Measurements from ENCODE around the gene SH3BP2.

Gene SH3BP2

DNA sequence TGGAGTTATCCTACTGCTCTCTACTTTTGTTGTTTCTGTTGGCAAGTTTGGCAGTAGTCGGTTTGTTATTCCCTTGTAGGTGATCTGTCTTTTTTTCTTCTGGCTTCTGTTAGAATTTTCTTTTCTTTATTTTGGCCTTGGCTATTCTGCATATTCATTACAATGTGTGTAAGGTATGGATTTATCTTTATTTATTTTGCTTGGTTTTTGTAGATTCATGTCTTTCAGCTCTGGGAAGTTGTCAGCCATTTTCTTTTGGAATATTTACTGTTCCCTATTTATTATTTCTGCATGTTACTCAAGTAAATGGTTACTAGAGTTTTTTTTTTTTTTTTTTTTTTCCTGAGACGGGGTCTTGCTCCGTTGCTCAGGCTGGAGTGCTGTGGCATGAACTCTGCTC, 63.4 kb downstream of the SH3BP2 start:
- DNase-seq (ENCODE audit: low read depth in 2 of 2) = no peak

- no peak for DNase-seq (ENCODE audit: low read depth in 2 of 2)
Observed at GRCh38 chr4:2857349-2857927, 64.6 kb downstream of the SH3BP2 start.

- DNase-seq (ENCODE audit: low read depth in 2 of 2) = no peak
Observed at GRCh38 chr4:2858451-2859217, 65.7 kb downstream of the SH3BP2 start.

GRCh38 chr4:2859514-2859913, 66.6 kb downstream of the SH3BP2 start:
- DNase-seq (ENCODE audit: low read depth in 2 of 2) = no peak

DNA sequence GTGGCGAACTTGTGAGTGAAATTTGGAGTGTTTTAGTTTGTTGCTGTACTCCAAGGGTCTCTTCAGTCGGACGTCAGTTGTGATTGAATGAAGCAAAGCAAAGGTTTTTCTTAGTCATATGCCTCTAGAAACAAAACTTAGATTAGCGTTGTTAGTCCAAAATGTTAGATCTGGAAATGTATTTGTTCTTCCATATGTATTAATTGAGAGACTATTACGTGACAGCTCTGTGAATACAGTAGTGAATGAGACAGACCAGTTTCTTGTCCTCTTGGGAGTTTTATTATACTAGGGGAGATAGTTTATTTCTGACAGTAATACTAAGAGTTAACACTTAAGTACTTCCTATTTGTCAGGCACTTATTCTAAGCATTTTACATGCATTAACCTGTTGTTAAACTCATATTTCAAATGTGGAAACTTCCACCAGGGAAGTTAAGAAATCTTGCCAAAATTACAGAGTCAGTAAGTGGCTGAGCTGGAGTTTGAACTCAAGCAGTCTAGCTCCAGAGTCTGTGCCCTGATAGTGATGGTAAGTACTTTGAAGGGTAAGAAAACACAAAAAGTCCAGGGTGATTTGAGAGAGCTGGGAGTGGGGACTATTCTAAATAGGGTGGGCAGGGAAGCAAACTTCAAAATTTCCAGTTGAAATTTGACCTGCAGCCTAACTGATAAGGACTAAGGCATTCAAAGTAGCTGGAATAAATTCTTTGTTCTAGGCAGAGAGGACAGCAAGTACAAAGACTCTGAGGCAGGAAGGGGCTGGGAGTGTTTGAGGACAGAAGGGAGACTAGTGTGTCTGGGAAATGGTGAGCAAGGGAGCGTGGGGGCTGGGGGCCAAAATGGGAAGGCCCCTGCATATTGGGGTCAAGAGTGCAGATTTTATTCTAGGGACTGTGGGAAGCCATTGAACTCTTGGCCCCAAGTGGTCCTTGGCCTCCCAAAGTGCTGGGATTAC, 67.8 kb downstream of the SH3BP2 start:
- DNase-seq (ENCODE audit: low read depth in 2 of 2) = no peak

DNA sequence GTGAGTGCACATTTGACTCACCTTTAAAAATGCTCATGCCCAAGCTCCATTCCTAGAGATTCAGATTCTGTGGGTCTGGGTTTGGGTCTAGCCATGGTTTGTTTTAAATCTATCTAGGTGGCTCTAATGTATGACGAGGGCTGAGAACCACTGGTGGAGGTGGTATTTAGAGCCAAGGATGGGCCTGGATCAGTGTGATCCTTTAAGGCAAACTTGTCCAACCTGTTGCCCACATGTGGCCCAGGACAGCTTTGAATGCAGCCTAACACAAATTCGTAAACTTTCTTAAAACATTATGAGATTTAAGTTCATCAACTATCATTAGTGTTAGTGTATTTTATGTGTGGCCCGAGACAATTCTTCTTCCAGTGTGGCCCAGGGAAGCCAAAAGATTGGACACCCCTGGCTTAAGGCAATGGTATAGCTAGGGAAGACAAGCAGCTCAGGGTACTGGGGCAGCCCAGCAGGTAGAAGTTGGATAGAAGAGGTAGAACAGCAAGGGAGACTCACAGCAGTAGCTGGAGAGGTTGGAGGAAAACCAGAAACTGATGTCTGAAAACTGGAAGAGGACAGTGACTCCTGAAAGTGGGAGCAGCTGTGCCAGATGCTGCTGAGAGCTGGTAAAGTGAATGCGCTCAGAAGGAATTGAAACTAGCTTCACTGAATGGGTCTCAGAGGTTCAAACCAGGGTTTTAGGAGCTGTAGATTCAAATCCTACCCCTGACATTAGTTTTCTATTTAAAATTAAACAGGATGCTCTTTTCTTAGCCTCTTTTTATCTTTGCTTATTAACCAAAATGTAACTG, 68.9 kb downstream of the SH3BP2 start:
- no peak for DNase-seq (ENCODE audit: low read depth in 2 of 2)

DNA sequence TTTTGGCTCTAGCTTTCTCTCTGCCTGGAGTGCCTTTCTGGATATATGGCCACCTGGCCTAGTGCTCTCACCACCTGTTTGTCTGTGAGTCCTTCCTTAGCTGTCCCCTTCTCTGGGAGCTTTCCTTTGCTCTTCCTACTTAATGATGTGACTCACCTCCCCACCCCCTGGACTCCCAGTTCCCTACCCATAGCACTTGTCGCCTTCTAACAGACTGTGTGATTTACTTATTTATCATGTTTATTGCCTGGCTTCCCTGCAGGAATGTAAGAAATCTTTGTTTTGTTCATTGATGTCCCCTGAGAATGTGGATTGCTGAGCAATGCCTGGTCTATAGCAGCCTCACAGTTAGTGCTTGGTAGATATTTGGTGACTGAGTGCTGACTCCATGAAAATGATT, 69.6 kb downstream of the SH3BP2 start:
- DNase-seq (ENCODE audit: low read depth in 2 of 2) = no peak

DNA sequence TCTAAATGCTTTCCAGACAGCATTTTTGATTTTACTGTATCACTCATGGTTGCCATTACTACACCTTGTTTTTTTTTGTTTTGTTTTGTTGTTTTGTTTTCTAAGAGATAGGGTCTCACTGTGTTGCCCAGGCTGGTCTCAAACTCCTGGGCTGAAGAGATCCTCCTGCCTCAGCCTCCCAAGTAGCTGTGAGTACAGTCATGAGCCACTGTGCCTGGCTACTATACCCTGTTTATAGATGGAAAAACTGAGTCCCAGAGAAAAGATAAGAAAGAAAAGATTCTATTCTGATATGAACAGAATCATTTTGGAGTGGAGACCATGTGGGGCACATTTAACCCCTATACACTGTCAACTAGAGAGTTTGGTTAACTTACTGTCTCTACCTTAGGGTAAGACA, 70.8 kb downstream of the SH3BP2 start:
- DNase-seq (ENCODE audit: low read depth in 2 of 2) = no peak

DNA sequence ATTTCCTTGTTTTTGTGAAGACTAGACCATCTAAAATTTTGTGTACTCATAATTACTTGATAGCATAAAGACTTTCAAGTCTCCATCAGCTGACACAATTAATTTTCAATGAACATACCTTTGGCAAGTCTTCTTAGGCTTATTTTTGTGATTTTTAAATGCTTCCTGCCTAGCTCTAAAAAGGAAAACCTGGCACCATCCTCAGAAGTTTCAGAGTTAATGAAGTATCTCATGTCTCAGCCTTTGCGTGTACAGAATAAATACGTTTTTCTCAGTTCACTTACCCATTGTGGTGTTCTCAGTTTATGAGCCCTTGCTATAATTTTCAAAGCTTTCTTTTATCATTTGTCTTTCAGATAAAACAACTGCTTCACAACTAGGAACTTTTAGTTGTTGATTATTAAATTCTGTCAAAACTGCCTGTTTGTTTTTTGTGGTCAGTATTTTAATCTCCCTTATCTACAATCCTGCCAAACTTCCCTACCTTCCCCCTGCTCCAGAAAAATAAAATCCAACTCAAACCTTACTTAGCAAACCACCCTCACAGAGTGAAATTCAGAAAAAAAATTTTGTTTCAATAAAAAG, 72.4 kb downstream of the SH3BP2 start:
- DNase-seq (ENCODE audit: low read depth in 2 of 2) = no peak

DNA sequence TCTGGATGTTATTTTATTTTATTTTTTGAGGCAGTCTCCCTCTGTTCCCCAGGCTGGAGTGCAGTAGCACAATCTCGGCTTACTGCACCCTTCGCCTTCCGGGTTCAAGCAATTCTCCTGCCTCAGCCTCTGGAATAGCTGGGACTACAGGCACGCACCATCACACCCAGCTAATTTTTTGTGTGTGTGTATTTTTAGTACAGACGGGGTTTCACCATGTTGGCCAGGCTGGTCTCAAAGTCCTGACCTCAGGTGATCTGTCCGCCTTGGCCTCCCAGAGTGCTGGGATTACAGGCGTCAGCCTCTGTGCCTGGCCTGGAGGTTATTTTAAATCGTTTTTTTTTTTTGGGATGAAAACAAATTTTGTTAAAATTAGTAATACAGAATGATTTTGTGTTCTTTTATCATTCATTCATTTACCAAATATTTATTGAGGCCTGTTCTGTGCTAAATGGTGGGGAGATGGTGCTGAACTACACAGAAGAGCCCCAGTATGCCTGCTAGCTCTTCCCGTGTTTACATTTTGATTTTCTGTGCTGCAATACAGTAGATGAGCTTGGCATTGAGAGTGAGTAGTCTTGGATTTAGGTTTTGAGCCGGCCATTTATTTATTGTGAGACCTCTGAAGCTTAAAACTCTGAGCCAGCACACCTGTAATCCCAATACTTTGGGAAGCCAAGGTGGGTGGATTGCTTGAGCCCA, 73.4 kb downstream of the SH3BP2 start:
- no peak for DNase-seq (ENCODE audit: low read depth in 2 of 2)

DNA sequence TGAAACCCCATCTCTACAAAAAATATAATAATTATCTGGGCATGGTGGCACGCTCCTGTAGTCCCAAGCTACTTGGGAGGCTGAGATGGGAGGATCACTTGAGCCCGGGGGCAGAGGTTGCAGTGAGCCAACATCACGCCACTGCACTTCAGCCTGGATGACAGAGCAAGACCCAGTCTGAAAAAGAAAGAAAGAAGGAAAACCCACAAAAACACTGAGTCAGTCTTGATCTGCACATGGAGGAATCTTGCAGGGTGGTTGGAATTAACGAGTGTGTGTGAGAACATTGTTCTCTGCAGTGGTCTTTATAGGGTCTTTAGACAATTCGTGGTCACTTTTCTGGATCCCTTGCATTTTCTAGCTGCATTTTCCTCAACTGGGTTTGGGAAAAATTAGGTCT, 74.0 kb downstream of the SH3BP2 start:
- DNase-seq (ENCODE audit: low read depth in 2 of 2) = no peak

- no peak for DNase-seq (ENCODE audit: low read depth in 2 of 2)
Observed at GRCh38 chr4:2867758-2868491, 75.0 kb downstream of the SH3BP2 start.

DNA sequence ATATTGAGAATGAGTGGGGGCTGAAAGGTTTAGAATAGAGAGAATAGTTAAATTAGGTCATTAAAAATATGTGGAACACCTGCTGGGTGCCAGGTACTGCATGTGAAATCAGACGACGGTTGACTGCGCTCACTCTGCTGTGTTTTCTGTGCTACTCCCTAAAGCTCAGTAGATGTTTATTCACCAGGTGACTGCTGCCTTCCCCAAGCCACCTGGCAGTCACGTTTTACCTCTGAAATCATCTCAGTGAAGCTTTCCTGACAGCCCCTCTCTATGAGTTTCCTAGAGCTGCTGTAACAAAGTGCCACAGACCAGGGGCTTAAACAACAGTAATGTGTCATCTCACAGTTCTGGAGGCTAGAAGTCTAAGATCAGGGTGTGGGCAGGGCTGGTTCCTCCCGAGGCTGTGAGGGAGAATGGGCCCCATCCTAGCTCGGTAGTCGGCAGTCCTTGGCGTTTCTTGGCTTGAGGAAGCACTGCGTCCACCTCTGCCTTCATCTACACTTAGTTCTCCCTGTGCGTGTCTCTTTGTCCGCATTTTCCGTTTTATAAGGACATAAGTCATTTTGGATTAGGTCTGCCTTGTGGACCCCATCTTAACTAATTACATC, 76.1 kb downstream of the SH3BP2 start:
- DNase-seq (ENCODE audit: low read depth in 2 of 2) = no peak

GRCh38 chr4:2869659-2870058, 76.8 kb downstream of the SH3BP2 start:
- DNase-seq (ENCODE audit: low read depth in 2 of 2) = no peak

DNA sequence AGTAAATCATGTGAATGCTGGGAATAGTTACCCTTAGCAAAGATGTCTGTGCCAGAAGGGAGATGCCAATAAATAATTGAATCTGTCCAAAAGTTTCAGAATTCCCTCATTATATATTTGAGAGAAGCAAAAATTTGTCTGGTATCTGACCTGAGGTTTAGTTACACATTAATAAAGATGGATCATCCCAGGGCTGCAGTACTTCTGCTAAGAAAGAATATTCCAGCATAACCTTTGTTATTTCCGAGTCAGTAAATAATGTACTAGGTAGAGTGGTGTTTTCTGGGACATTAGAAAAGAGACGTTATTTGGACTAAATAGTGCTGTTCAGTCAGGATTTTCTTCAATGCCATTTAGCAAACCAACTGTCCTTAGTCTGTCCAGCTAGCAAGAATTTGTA, 77.2 kb downstream of the SH3BP2 start:
- DNase-seq (ENCODE audit: low read depth in 2 of 2) = no peak

GRCh38 chr4:2871466-2871865, 78.6 kb downstream of the SH3BP2 start:
- DNase-seq (ENCODE audit: low read depth in 2 of 2) = no peak

- no peak for DNase-seq (ENCODE audit: low read depth in 2 of 2)
Observed at GRCh38 chr4:2871911-2872310, 79.0 kb downstream of the SH3BP2 start.

GRCh38 chr4:2873329-2873728, 80.4 kb downstream of the SH3BP2 start:
- no peak for DNase-seq (ENCODE audit: low read depth in 2 of 2)

DNA sequence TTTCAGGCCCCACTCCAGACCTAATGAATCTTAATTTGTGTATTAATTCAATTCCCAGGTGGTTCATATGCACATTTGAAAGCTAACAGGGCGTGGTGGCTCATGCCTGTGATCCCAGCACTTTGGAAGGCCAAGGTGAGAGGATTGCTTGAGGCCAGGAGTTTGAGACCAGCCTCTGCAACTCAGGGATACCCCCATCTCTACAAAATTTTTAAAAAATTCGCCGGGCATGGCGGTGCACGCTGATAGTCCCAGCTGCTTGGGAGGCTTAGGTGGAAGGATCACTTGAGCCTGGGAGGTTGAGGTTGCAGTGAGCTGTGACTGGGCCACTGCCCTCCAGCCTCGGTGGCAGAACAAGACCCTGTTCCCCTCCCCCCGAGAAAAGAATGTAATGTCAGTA, 82.0 kb downstream of the SH3BP2 start:
- DNase-seq (ENCODE audit: low read depth in 2 of 2) = no peak

DNA sequence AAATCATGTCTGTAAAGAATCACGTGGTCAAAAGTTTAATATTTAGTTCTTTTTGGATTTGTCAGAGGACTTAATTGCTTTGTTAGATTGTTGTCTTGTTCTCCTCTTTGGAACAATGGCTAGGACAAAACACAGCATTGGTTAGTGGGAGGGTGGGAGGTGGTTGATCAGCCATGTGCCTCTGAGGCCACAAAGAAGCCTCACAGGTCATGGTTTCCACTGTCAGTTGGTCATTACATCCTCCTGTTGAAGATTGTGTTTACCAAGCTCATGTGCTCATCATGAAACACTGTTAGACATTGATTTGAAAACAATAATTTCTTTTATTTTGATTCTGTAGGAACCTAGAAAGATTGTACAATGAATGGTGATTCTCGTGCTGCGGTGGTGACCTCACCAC, 82.7 kb downstream of the SH3BP2 start:
- no peak for DNase-seq (ENCODE audit: low read depth in 2 of 2)
